H1 (cell line): Measurements from ENCODE around the gene GALNTL6. TPM values are rescaled to one million over a fixed set of nuclear protein-coding genes. Genes with fewer than 3 reads are reported as not detected.

ENCODE experiments used
- CTCF ChIA-PET: fragments of 300-600 bp; sonication (Branson Sonifier 250); formaldehyde crosslinking; loops from one replicate; lab custom pipeline; 2021; ENCODE audit not compliant: partially characterized antibody; lab: Charles Lee
- POLR2A ChIA-PET: fragments of 300-600 bp; sonication (Branson Sonifier 250); formaldehyde crosslinking; loops from one replicate; lab custom pipeline; 2021; ENCODE audit warnings: inconsistent platforms; ENCODE audit not compliant: partially characterized antibody; lab: Charles Lee
- DNase-seq, 2 experiments: peaks; one replicate each; pipeline versions ENCODE4 v3.0.0 to v3.0.0-alpha.2; 2010 to 2022; ENCODE audit warnings: low spot score in 2 of 2, low read depth in 1 of 2, mixed read lengths in 1 of 2
- FAIRE-seq: peaks from 2 replicates; lab custom pipeline; 2011; peaks lifted over from hg19 to GRCh38; lab: Jason Lieb, UNC
- H2AFZ ChIP-seq: 2 replicates; pipeline ENCODE4 v1.8.1; 2012; ENCODE audit warnings: low read length, inconsistent platforms
- H2AK5ac ChIP-seq: 2 replicates; pipeline ENCODE4 v1.6.1; 2013; ENCODE audit warnings: low read depth, low read length
- H2BK120ac ChIP-seq: replicated peaks from 2 replicates; pipeline ENCODE3; 2013; ENCODE audit warnings: low read depth, low read length, inconsistent platforms
- H2BK12ac ChIP-seq: 2 replicates; pipeline ENCODE4 v1.6.1; 2013; ENCODE audit warnings: low read depth, low read length
- H2BK15ac ChIP-seq: 2 replicates; pipeline ENCODE4 v1.6.1; 2013; ENCODE audit warnings: low read length
- H2BK20ac ChIP-seq: 2 replicates; pipeline ENCODE4 v1.6.1; 2013; ENCODE audit warnings: low read length
- H2BK5ac ChIP-seq: 2 replicates; pipeline ENCODE4 v1.6.1; 2013; ENCODE audit warnings: low read depth, low read length
- H3K14ac ChIP-seq: 2 replicates; pipeline ENCODE4 v1.6.1; 2013; ENCODE audit warnings: inconsistent platforms; ENCODE audit not compliant: insufficient read length
- H3K18ac ChIP-seq: 2 replicates; pipeline ENCODE4 v1.6.1; 2013; ENCODE audit warnings: low read length; ENCODE audit errors: extremely low read depth
- H3K23ac ChIP-seq: 2 replicates; pipeline ENCODE4 v1.6.1; 2013; ENCODE audit warnings: inconsistent platforms; ENCODE audit not compliant: insufficient read length
- H3K23me2 ChIP-seq: 2 replicates; pipeline ENCODE4 v1.6.1; 2013; ENCODE audit warnings: low read depth, low read length
- H3K27ac ChIP-seq: 2 replicates; pipeline ENCODE4 v1.6.1; 2011; ENCODE audit warnings: low read depth, low read length, inconsistent platforms
- H3K27me3 ChIP-seq, 4 experiments: replicated peaks in 1 of 4; 1 replicate in 1 of 4; 2 replicates in 3 of 4; pipeline versions ENCODE4 v1.6.1 to v1.8.1; 2011 to 2013; ENCODE audit warnings: low read length in 3 of 4, mild to moderate bottlenecking in 3 of 4, inconsistent platforms in 2 of 4, mixed read lengths in 2 of 4, moderate library complexity in 1 of 4; ENCODE audit not compliant: control insufficient read depth in 3 of 4, insufficient read depth in 3 of 4; ENCODE audit errors: extremely low read depth in 1 of 4
- H3K36me3 ChIP-seq, 4 experiments: 2 replicates each; pipeline versions ENCODE4 v1.6.1 to v1.8.1; 2011 to 2013; ENCODE audit warnings: mild to moderate bottlenecking in 4 of 4, low read length in 3 of 4, moderate library complexity in 2 of 4, control low read depth in 1 of 4, inconsistent platforms in 1 of 4; ENCODE audit not compliant: insufficient read depth in 4 of 4, control insufficient read depth in 2 of 4
- H3K4ac ChIP-seq: replicated peaks from 2 replicates; pipeline ENCODE3; 2013; ENCODE audit warnings: low read length, low read depth, mixed read lengths, inconsistent platforms; ENCODE audit not compliant: insufficient read length
- H3K4me1 ChIP-seq, 4 experiments: replicated peaks in 1 of 4; 1 replicate in 1 of 4; 2 replicates in 3 of 4; pipeline versions ENCODE4 v1.6.1 to v1.8.1; 2011 to 2013; ENCODE audit warnings: low read length in 3 of 4, inconsistent platforms in 2 of 4, mixed read lengths in 1 of 4; ENCODE audit not compliant: insufficient read depth in 4 of 4, control insufficient read depth in 3 of 4
- H3K4me2 ChIP-seq, 2 experiments: 2 replicates each; pipeline versions ENCODE4 v1.6.1 to v1.8.1; 2011 to 2013; ENCODE audit warnings: low read depth in 2 of 2, low read length in 2 of 2, control low read depth in 1 of 2, inconsistent platforms in 1 of 2, mild to moderate bottlenecking in 1 of 2; ENCODE audit not compliant: insufficient read depth in 1 of 2
- H3K4me3 ChIP-seq, 4 experiments: fragments of 200-600, 300-600 bp in 1 of 4; sonication (generic), shearing (Covaris generic), sonication (Bioruptor Twin) in 1 of 4; 2 replicates each; pipeline versions ENCODE4 v1.5.1 to v1.8.1; 2011 to 2016; ENCODE audit warnings: low read length in 4 of 4, low read depth in 3 of 4, control low read depth in 2 of 4, inconsistent platforms in 2 of 4, mild to moderate bottlenecking in 2 of 4, mixed read lengths in 1 of 4, moderate library complexity in 1 of 4; ENCODE audit not compliant: insufficient read depth in 2 of 4; ENCODE audit errors: extremely low read depth in 1 of 4
- H3K56ac ChIP-seq: replicated peaks from 2 replicates; pipeline ENCODE3; 2013; ENCODE audit warnings: low read depth, mild to moderate bottlenecking, mixed read lengths, low read length, inconsistent platforms; ENCODE audit not compliant: insufficient read length
- H3K79me1 ChIP-seq: 2 replicates; pipeline ENCODE4 v1.6.1; 2013; ENCODE audit warnings: low read depth, low read length, control low read depth
- H3K79me2 ChIP-seq, 2 experiments: 2 replicates each; pipeline versions ENCODE4 v1.6.1 to v1.8.1; 2012 to 2013; ENCODE audit warnings: low read length in 2 of 2, mild to moderate bottlenecking in 2 of 2, inconsistent platforms in 1 of 2; ENCODE audit not compliant: insufficient read depth in 2 of 2, control insufficient read depth in 1 of 2
- H3K9ac ChIP-seq, 4 experiments: replicated peaks in 1 of 4; 1 replicate in 1 of 4; 2 replicates in 3 of 4; pipeline versions ENCODE4 v1.6.1 to v1.8.1; 2011 to 2013; ENCODE audit warnings: low read depth in 3 of 4, low read length in 3 of 4, control low read depth in 2 of 4, mild to moderate bottlenecking in 2 of 4, moderate library complexity in 2 of 4, inconsistent platforms in 1 of 4; ENCODE audit errors: extremely low read depth in 1 of 4
- H3K9me3 ChIP-seq, 2 experiments: 2 replicates each; pipeline versions ENCODE4 v1.6.1 to v1.8.1; 2012 to 2013; ENCODE audit warnings: mild to moderate bottlenecking in 2 of 2, moderate library complexity in 2 of 2, control low read depth in 1 of 2, inconsistent platforms in 1 of 2, low read depth in 1 of 2, low read length in 1 of 2, mixed read lengths in 1 of 2; ENCODE audit not compliant: insufficient read depth in 2 of 2
- H4K20me1 ChIP-seq, 2 experiments: replicated peaks in 1 of 2; 2 replicates each; pipeline versions ENCODE3 to v1.8.1; 2011 to 2013; ENCODE audit warnings: inconsistent platforms in 2 of 2, low read length in 2 of 2, mild to moderate bottlenecking in 1 of 2; ENCODE audit not compliant: insufficient read depth in 2 of 2, control insufficient read depth in 1 of 2
- H4K5ac ChIP-seq: 2 replicates; pipeline ENCODE4 v1.6.1; 2013; ENCODE audit warnings: low read length, low read depth, mixed read lengths, inconsistent platforms; ENCODE audit not compliant: insufficient read length
- H4K8ac ChIP-seq: 2 replicates; pipeline ENCODE4 v1.8.0; 2013; ENCODE audit warnings: mild to moderate bottlenecking, moderate library complexity, low read length, inconsistent platforms; ENCODE audit not compliant: insufficient read depth; ENCODE audit errors: extremely low read depth
- H4K91ac ChIP-seq: replicated peaks from 2 replicates; pipeline ENCODE3; 2013; ENCODE audit warnings: low read length, mixed read lengths, inconsistent platforms; ENCODE audit not compliant: insufficient read length
- CEBPB ChIP-seq: IDR thresholded peaks from 2 replicates; pipeline ENCODE4 v1.6.1; 2012; ENCODE audit warnings: low read depth, low read length
- CREB1 ChIP-seq: IDR thresholded peaks from 2 replicates; pipeline ENCODE4 v1.6.1; 2012; ENCODE audit warnings: inconsistent platforms
- EZH2 ChIP-seq: fragments of 200-600 bp; sonication (generic); IDR thresholded peaks from 2 replicates; pipeline ENCODE4 v1.7.1; 2012; ENCODE audit warnings: low read depth, mild to moderate bottlenecking, moderate library complexity, low read length, inconsistent platforms; ENCODE audit not compliant: severe bottlenecking
- NRF1 ChIP-seq: IDR thresholded peaks from 2 replicates; pipeline ENCODE4 v1.6.1; 2011; ENCODE audit warnings: mild to moderate bottlenecking, low read depth, low read length, improper control_type of control experiment
- RBBP5 ChIP-seq: IDR thresholded peaks from 2 replicates; pipeline ENCODE4 v1.7.1; 2012; ENCODE audit warnings: low read depth, mild to moderate bottlenecking, inconsistent platforms, low read length, moderate library complexity, borderline replicate concordance
- TAF7 ChIP-seq: optimal IDR thresholded peaks from 2 replicates; pipeline ENCODE3; 2011; ENCODE audit warnings: low read depth, mild to moderate bottlenecking, inconsistent platforms, low read length, moderate library complexity, borderline replicate concordance
- WGBS, 2 experiments: shearing (Covaris generic) in 1 of 2; methylation state at CpG; one replicate each; pipeline versions ENCODE4 v1.1.6 to v1.1.7; 2013 to 2015; ENCODE audit warnings: low lambda C conversion rate in 2 of 2, mixed read lengths in 2 of 2, inconsistent platforms in 1 of 2, low coverage in 1 of 2, missing lambda C conversion rate in 1 of 2; ENCODE audit not compliant: insufficient replicate concordance in 2 of 2, insufficient coverage in 1 of 2, insufficient read length in 1 of 2; ENCODE audit errors: extremely low coverage in 1 of 2, missing lambda C conversion rate in 1 of 2; 5-methylcytosine and 5-hydroxymethylcytosine counted together
- polyA plus RNA-seq, 7 experiments: library from polyadenylated mRNA; depleted of rRNA in 3 of 7; stranded (reverse) in 5 of 7; unstranded in 2 of 7; fragments of >200 nt in 5 of 7; fragments of 200-250 nt in 2 of 7; gene quantifications; 1 replicate in 5 of 7; 2 replicates in 1 of 7; 4 replicates in 1 of 7; pipeline versions ENCODE4 v1.2.1 to v1.2.3, GENCODE V29; 2011 to 2013; ENCODE audit warnings: missing spikeins in 2 of 7, mixed read lengths in 2 of 7
- total RNA-seq: library from RNA; stranded (reverse); fragmentation: NEBNext Ultra II Directional; extraction: Animal tissue kit (Norgen Biotek cat#: 25700); gene quantifications from 2 replicates; pipeline ENCODE4 v1.2.1, GENCODE V29; 2021
- TF ChIP-seq, protein P1 (sequence below): IDR thresholded peaks from 2 replicates; pipeline ENCODE4 v1.6.1; 2011; ENCODE audit warnings: low read depth, mild to moderate bottlenecking, low read length; ENCODE audit not compliant: insufficient read depth
- TF ChIP-seq, protein P2 (sequence below): IDR thresholded peaks from 2 replicates; pipeline ENCODE4 v1.6.1; 2012; ENCODE audit warnings: low read length, inconsistent platforms
- TF ChIP-seq, protein P3 (sequence below), 3 experiments: IDR thresholded peaks; 1 replicate in 2 of 3; 2 replicates in 1 of 3; pipeline versions ENCODE4 v1.5.1 to v1.6.1; 2011; ENCODE audit warnings: low read length in 3 of 3, mild to moderate bottlenecking in 3 of 3, inconsistent platforms in 2 of 3, low read depth in 1 of 3, moderate library complexity in 1 of 3; ENCODE audit not compliant: insufficient read depth in 1 of 3; ENCODE audit errors: control extremely low read depth in 1 of 3

Gene GALNTL6
- total and polyA plus RNA-seq, 2 of the 8 experiments (the other 6 are each of a cell fraction or from before 2014, with no cell fraction given) = 0.03 to 0.32 TPM

DNA sequence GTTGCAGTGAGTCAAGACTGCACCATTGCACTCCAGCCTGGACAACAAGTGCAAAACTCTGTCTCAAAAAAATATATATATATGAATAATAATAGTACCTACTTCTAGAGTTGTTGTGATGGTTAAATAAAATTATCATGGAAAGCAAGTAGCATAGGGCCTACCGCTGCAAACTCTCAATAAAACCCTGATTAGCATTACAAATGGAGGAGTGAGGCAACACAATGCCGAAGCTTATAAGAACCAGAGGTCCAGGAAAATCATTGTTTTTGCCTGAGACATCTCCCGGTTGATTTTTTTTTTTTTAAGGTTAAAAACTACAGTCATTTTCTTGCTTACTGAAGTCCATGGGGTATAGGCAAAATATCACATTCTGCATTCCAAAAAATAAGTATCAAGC lies 1170.4 kb downstream of the GALNTL6 start:
- Histone ChIP-seq H3K4ac (no peak overlapping the region), H3K9me3 (peaks cover 4 to 8% of the 10 kb centered on the region in 2 experiments; a peak in 1 of 4 replicates), H3K4me2 (no peak overlapping the region), H2AFZ (no peak overlapping the region), H4K20me1 (no peaks in the 10 kb centered on the region), H3K4me3 (no peak overlapping the region), H4K91ac (no peak overlapping the region), H3K14ac (no peak overlapping the region), H2BK20ac (no peak overlapping the region), H3K4me1 (peaks cover 0 to 3% (median under 1%) of the 10 kb centered on the region in 4 experiments; a peak in 2 of 7 replicates), H3K56ac (no peak overlapping the region), H4K5ac (no peak overlapping the region), H3K79me1 (no peaks in the 10 kb centered on the region), H3K9ac (no peak overlapping the region), H3K27me3 (no peaks in the 10 kb centered on the region), H3K23ac (no peak overlapping the region), H4K8ac (no peak overlapping the region), H3K27ac (no peak overlapping the region), H2BK15ac (no peak overlapping the region), H3K23me2 (no peaks in the 10 kb centered on the region), H2BK5ac (no peak overlapping the region), H2BK12ac (no peak overlapping the region), H3K18ac (no peak overlapping the region), H2BK120ac (no peak overlapping the region), H3K79me2 (no peaks in the 10 kb centered on the region), H2AK5ac (no peak overlapping the region), H3K36me3 (no peaks in the 10 kb centered on the region)
- 68% methylated on average over 3 of the region's 3 CpGs; no CpG with 5 or more reads in 1 of the 2 experiments for whole genome bisulfite sequencing, 2 experiments
- FAIRE-seq (no peak), DNase-seq (no peak)
- CTCF ChIA-PET = interaction anchor here (0.6 to 1.1 kb wide), 4 partner anchors 12 to 474 kb away, joined by 3 to 4 read pairs (median 4); no protein-coding TSS in a partner anchor
- POLR2A ChIA-PET = interaction anchor here (0.6 to 1.3 kb wide), 2 partner anchors 10 to 32 kb away, joined by 3 read pairs; no protein-coding TSS in a partner anchor
- TF ChIP-seq, protein P1, sequence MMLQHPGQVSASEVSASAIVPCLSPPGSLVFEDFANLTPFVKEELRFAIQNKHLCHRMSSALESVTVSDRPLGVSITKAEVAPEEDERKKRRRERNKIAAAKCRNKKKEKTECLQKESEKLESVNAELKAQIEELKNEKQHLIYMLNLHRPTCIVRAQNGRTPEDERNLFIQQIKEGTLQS = no peak
- no peak for TF ChIP-seq CREB1
- no peak for TF ChIP-seq TAF7
- TF ChIP-seq, protein P2, sequence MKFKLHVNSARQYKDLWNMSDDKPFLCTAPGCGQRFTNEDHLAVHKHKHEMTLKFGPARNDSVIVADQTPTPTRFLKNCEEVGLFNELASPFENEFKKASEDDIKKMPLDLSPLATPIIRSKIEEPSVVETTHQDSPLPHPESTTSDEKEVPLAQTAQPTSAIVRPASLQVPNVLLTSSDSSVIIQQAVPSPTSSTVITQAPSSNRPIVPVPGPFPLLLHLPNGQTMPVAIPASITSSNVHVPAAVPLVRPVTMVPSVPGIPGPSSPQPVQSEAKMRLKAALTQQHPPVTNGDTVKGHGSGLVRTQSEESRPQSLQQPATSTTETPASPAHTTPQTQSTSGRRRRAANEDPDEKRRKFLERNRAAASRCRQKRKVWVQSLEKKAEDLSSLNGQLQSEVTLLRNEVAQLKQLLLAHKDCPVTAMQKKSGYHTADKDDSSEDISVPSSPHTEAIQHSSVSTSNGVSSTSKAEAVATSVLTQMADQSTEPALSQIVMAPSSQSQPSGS = no peak
- TF ChIP-seq EZH2 = no peak
- no peak for TF ChIP-seq NRF1
- TF ChIP-seq RBBP5 = no peak
- TF ChIP-seq, protein P3, sequence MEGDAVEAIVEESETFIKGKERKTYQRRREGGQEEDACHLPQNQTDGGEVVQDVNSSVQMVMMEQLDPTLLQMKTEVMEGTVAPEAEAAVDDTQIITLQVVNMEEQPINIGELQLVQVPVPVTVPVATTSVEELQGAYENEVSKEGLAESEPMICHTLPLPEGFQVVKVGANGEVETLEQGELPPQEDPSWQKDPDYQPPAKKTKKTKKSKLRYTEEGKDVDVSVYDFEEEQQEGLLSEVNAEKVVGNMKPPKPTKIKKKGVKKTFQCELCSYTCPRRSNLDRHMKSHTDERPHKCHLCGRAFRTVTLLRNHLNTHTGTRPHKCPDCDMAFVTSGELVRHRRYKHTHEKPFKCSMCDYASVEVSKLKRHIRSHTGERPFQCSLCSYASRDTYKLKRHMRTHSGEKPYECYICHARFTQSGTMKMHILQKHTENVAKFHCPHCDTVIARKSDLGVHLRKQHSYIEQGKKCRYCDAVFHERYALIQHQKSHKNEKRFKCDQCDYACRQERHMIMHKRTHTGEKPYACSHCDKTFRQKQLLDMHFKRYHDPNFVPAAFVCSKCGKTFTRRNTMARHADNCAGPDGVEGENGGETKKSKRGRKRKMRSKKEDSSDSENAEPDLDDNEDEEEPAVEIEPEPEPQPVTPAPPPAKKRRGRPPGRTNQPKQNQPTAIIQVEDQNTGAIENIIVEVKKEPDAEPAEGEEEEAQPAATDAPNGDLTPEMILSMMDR (IDR thresholded peaks at IDR 0.05; ENCODE audit: control extremely low read depth in 1 of 3, insufficient read depth in 1 of 3, low read depth in 1 of 3, low read length in 3 of 3) = no peak
- no peak for TF ChIP-seq CEBPB
